Breast epithelium (tissue), 4 donors: ENCODE data around the gene LGALS7. TPM values are rescaled to one million over a fixed set of nuclear protein-coding genes. Genes with fewer than 3 reads are reported as not detected.
"Not testable (repeated sequence)": the region's sequence is repeated elsewhere in the genome, so short reads cannot be mapped to it uniquely, and the experiment has no call there.

Experiments
- DNase-seq, 2 donors: peaks; one replicate each; pipeline ENCODE4 v3.0.0-alpha.2; 2019; ENCODE audit warnings: low spot score in 2 of 2
- H3K27ac ChIP-seq, 2 donors: fragments of 200-600 bp; sonication (generic) in 1 of 2; one replicate each; pipeline ENCODE4 v1.5.1; 2016 to 2019; ENCODE audit warnings: mild to moderate bottlenecking in 1 of 2
- H3K27me3 ChIP-seq, 2 donors: fragments of 200-600 bp; sonication (generic) in 1 of 2; one replicate each; pipeline versions ENCODE4 v1.5.1 to v1.6.0; 2017 to 2019; ENCODE audit warnings: control low read depth in 1 of 2, mild to moderate bottlenecking in 1 of 2
- H3K36me3 ChIP-seq: fragments of 200-600 bp; one replicate; pipeline ENCODE4 v1.5.1; 2019
- H3K4me1 ChIP-seq, 2 donors: fragments of 200-600 bp; sonication (generic); one replicate each; pipeline ENCODE4 v1.5.1; 2016 to 2019; ENCODE audit warnings: control low read depth in 1 of 2
- H3K4me3 ChIP-seq, 3 donors: fragments of 200-600 bp; sonication (generic); 1 replicate in 2 of 3; 2 replicates in 1 of 3; pipeline ENCODE4 v1.5.1; 2016 to 2019; ENCODE audit warnings: mild to moderate bottlenecking in 3 of 3, moderate library complexity in 2 of 3
- H3K9me3 ChIP-seq, 2 donors: fragments of 200-600 bp; sonication (generic) in 1 of 2; one replicate each; pipeline ENCODE4 v1.5.1; 2016 to 2019; ENCODE audit warnings: control low read depth in 1 of 2
- CTCF ChIP-seq, 3 donors: fragments of 450-650 bp; IDR thresholded peaks; one replicate each; pipeline ENCODE4 v1.5.1; 2016 to 2017; ENCODE audit warnings: antibody characterized with exemption in 3 of 3, mild to moderate bottlenecking in 3 of 3, moderate library complexity in 3 of 3
- POLR2A ChIP-seq: fragments of 450-650 bp; IDR thresholded peaks from one replicate; pipeline ENCODE4 v1.6.1; 2016; ENCODE audit warnings: antibody characterized with exemption, mild to moderate bottlenecking, moderate library complexity
- POLR2AphosphoS5 ChIP-seq, 3 donors: sonication (generic); formaldehyde crosslinking; IDR thresholded peaks; one replicate each; pipeline ENCODE4 v1.6.1; 2017; ENCODE audit warnings: antibody characterized with exemption in 3 of 3
- intact Hi-C: fragments of 100-400 bp; cut with DNase I; formaldehyde crosslinking; loops from one replicate; pipeline ENCODE4 v1.15.1; 2023; ENCODE audit warnings: low total_unique reads
- total RNA-seq, 3 donors: library from RNA; depleted of rRNA; stranded (reverse); fragments of >200 nt; gene quantifications; one replicate each; pipeline ENCODE4 v1.1.0, GENCODE V29; 2016

Gene LGALS7
- total RNA-seq, 3 donors from 2014 or later = 1.5 TPM; not detected in 2

DNA sequence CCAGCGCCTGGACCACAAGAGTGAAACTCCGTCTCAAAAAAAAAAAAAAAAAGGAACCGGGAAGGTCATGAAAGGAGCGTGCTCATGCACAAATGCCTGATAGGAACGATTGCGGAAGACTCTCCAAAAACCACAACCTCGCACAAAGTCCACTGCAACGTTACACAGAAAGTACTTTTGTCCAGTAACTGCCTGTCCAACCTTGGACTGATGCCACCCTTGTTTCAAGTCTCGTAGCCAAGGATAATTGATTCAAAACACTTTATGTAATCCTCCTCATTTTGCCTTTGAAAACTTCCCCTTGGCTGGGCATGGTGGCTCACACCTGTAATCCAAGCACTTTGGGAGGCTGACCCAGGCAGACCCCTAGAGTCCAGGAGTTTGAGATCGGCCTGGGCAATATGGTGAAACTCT, 13.7 kb downstream of the LGALS7 start:
- intact Hi-C loops = no loop called here
- no peak overlapping the region for H3K4me3 ChIP-seq
- TF ChIP-seq POLR2A (no peak), POLR2AphosphoS5 (IDR thresholded peaks at IDR 0.05) (no peak), CTCF (IDR thresholded peaks at IDR 0.05) (no peak)
- H3K27me3 ChIP-seq = no peaks in the 10 kb centered on the region
- DNase-seq = peak in 1 of 2 donors; percentile 39
- H3K36me3 ChIP-seq = no peaks in the 10 kb centered on the region
- H3K9me3 ChIP-seq = no peaks in the 10 kb centered on the region
- no peaks in the 10 kb centered on the region for H3K4me1 ChIP-seq
- H3K27ac ChIP-seq = no peak overlapping the region

- H3K9me3 ChIP-seq, DNase-seq, H3K36me3 ChIP-seq, H3K4me1 ChIP-seq, H3K4me3 ChIP-seq, H3K27me3 ChIP-seq, intact Hi-C loops: not testable (repeated sequence)
- H3K27ac ChIP-seq = peak overlapping the region in 1 of 2 donors; percentile 7
These were observed 19.1 kb downstream of the LGALS7 start for GRCh38 chr19:38754196-38754595.

GRCh38 chr19:38753783-38754182, 19.5 kb downstream of the LGALS7 start:
- H3K36me3 ChIP-seq, H3K4me3 ChIP-seq, H3K27me3 ChIP-seq, H3K4me1 ChIP-seq, intact Hi-C loops, DNase-seq, H3K9me3 ChIP-seq: not testable (repeated sequence)
- H3K27ac ChIP-seq = peak overlapping the region in 1 of 2 donors; percentile 7

- H3K9me3 ChIP-seq = no peaks in the 10 kb centered on the region
- no peak for DNase-seq
- intact Hi-C loops = no loop called here
- no peak overlapping the region for H3K4me3 ChIP-seq
- no peak overlapping the region for H3K27ac ChIP-seq
- no peak for TF ChIP-seq POLR2AphosphoS5 (IDR thresholded peaks at IDR 0.05)
- no peak for TF ChIP-seq CTCF (IDR thresholded peaks at IDR 0.05)
- no peak for TF ChIP-seq POLR2A
- no peaks in the 10 kb centered on the region for H3K27me3 ChIP-seq
- H3K4me1 ChIP-seq = no peaks in the 10 kb centered on the region
- H3K36me3 ChIP-seq = no peaks in the 10 kb centered on the region
These were observed 28.0 kb downstream of the LGALS7 start for GRCh38 chr19:38745316-38745715.

- intact Hi-C loops = no loop called here
- Histone ChIP-seq H3K27me3 (no peaks in the 10 kb centered on the region), H3K4me1 (no peaks in the 10 kb centered on the region), H3K4me3 (no peak overlapping the region), H3K27ac (no peak overlapping the region), H3K9me3 (no peaks in the 10 kb centered on the region), H3K36me3 (no peaks in the 10 kb centered on the region)
- TF ChIP-seq POLR2A (no peak), POLR2AphosphoS5 (IDR thresholded peaks at IDR 0.05) (no peak), CTCF (IDR thresholded peaks at IDR 0.05) (no peak)
- no peak for DNase-seq
These were observed 28.4 kb downstream of the LGALS7 start for GRCh38 chr19:38744874-38745273.

GRCh38 chr19:38744298-38744681, 29.0 kb downstream of the LGALS7 start, which contains the start of gene CAPN12:
Gene CAPN12, minus strand, starts transcription at chr19:38744474. Its CDS starts 309 bp downstream, at chr19:38744165.
- DNase-seq = no peak
- no peaks in the 10 kb centered on the region for H3K4me1 ChIP-seq
- TF ChIP-seq POLR2AphosphoS5 (IDR thresholded peaks at IDR 0.05) (no peak), CTCF (IDR thresholded peaks at IDR 0.05) (no peak), POLR2A (no peak)
- no peaks in the 10 kb centered on the region for H3K36me3 ChIP-seq
- no peak within 1 kb of the TSS for H3K4me3 ChIP-seq
- intact Hi-C loops = no loop called here
- H3K27ac ChIP-seq = no peak within 1 kb of the TSS
- no peaks in the 10 kb centered on the region for H3K27me3 ChIP-seq
- no peaks in the 10 kb centered on the region for H3K9me3 ChIP-seq
